Stimulated activated naive B cell treated with anti-CD40 and anti-IgM and Interleukin-4, amounts not matched to agents 10 μg/mL and 1 μg/mL and 100 μg/mL, for 72 hours (primary cell): ENCODE measurements around the gene PRAMEF18.
"Not testable (repeated sequence)": the region's sequence is repeated elsewhere in the genome, so short reads cannot be mapped to it uniquely, and the experiment has no call there.

ENCODE experiments used
- ATAC-seq, 2 donors: fragments of 150-1000 bp; cut with Tn5 transposase; replicated peaks; 2 replicates each; pipeline ENCODE4 v1.10.0; 2021; ENCODE audit warnings: moderate library complexity in 1 of 2
- DNase-seq: peaks from one replicate; pipeline ENCODE4 v3.0.0; 2021
- H3K27ac Mint-ChIP-seq: one replicate; pipeline ENCODE4 v1.8.0; 2022; ENCODE audit warnings: mild to moderate bottlenecking, mixed read lengths
- H3K27me3 Mint-ChIP-seq, 2 donors: one replicate each; pipeline ENCODE4 v1.8.0; 2022; ENCODE audit warnings: mixed read lengths in 2 of 2
- H3K36me3 Mint-ChIP-seq, 2 donors: one replicate each; pipeline ENCODE4 v1.8.0; 2022; ENCODE audit warnings: mixed read lengths in 2 of 2, mild to moderate bottlenecking in 1 of 2
- H3K4me1 Mint-ChIP-seq, 2 donors: one replicate each; pipeline ENCODE4 v1.8.0; 2022; ENCODE audit warnings: mixed read lengths in 2 of 2, mild to moderate bottlenecking in 1 of 2
- H3K4me3 Mint-ChIP-seq, 2 donors: one replicate each; pipeline ENCODE4 v1.8.0; 2022; ENCODE audit warnings: mild to moderate bottlenecking in 2 of 2, mixed read lengths in 2 of 2, moderate library complexity in 1 of 2
- H3K9me3 Mint-ChIP-seq, 2 donors: one replicate each; pipeline ENCODE4 v1.8.0; 2022; ENCODE audit warnings: mixed read lengths in 2 of 2, mild to moderate bottlenecking in 1 of 2

Gene PRAMEF18

GRCh38 chr1:13225675-13226204, at the start of gene PRAMEF18:
Gene PRAMEF18, minus strand, starts transcription at chr1:13226154. Its CDS starts 48 bp downstream, at chr1:13226106.
- not testable (repeated sequence) for H3K36me3 Mint-ChIP-seq, H3K4me1 Mint-ChIP-seq, DNase-seq, H3K9me3 Mint-ChIP-seq, H3K4me3 Mint-ChIP-seq, ATAC-seq, H3K27ac Mint-ChIP-seq
- H3K27me3 Mint-ChIP-seq, result peaks cover 0 to 12% of the 10 kb centered on the region in 2 donors

DNA sequence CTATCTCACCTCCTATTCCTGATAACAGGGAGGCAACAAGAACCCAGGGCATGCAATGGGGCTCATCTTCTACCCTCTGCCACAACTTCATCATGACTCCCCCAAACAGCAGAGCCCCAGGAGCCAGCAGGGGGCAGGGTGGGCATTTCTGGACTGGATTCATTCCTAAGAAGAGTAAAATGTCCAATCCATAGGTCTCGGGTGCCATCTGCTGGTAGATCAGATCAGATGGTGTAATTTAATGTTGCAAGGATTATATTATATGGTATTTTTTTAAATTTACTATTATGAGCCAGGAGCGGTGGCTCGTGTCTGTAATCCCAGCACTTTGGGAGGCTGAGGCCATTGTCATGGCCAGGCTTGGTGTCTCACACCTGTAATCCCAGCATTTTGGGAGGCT, 39.2 kb upstream of the PRAMEF18 start:
- H3K4me1 Mint-ChIP-seq, H3K27me3 Mint-ChIP-seq, DNase-seq, H3K4me3 Mint-ChIP-seq, H3K9me3 Mint-ChIP-seq, H3K36me3 Mint-ChIP-seq, H3K27ac Mint-ChIP-seq: not testable (repeated sequence)
- peak; percentile 53 to 61 for ATAC-seq

DNA sequence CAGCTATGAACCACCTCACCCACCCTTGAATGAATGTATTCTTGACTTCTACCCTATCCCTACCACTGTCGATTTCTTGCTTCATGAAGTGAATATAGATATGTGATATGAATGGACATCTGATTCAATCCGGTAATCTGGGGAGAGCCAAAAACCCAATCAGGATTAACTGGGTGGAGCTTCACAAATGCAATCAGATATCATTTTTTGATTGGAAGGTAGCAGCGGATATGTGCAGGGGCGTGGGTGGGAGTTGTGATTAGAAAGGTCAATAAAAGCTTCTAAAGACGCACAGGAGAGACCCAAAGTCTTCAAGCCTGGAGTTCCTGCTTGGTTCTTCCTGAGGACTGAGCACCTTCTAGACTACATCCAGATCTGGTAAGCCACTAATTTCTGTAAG, 27.9 kb upstream of the PRAMEF18 start, which contains the start of gene PRAMEF5:
Gene PRAMEF5, plus strand, starts transcription at position 301 of the 400 bp plus-strand sequence. CDS start 5,071 bp downstream, outside the sequence.
- not testable (repeated sequence) for H3K36me3 Mint-ChIP-seq, DNase-seq, H3K27ac Mint-ChIP-seq, H3K27me3 Mint-ChIP-seq, ATAC-seq, H3K4me3 Mint-ChIP-seq, H3K9me3 Mint-ChIP-seq, H3K4me1 Mint-ChIP-seq

GRCh38 chr1:13247122-13247521, 21.2 kb upstream of the PRAMEF18 start:
- not testable (repeated sequence) for H3K4me3 Mint-ChIP-seq, H3K4me1 Mint-ChIP-seq, H3K36me3 Mint-ChIP-seq, H3K27me3 Mint-ChIP-seq, H3K9me3 Mint-ChIP-seq, ATAC-seq, H3K27ac Mint-ChIP-seq, DNase-seq

- ATAC-seq, H3K4me3 Mint-ChIP-seq, H3K9me3 Mint-ChIP-seq, H3K36me3 Mint-ChIP-seq, H3K27ac Mint-ChIP-seq, H3K4me1 Mint-ChIP-seq, DNase-seq, H3K27me3 Mint-ChIP-seq: not testable (repeated sequence)
Measured at GRCh38 chr1:13246554-13246871, 20.6 kb upstream of the PRAMEF18 start.

- DNase-seq, H3K27me3 Mint-ChIP-seq, H3K9me3 Mint-ChIP-seq, H3K4me3 Mint-ChIP-seq, H3K36me3 Mint-ChIP-seq, H3K27ac Mint-ChIP-seq, ATAC-seq, H3K4me1 Mint-ChIP-seq: not testable (repeated sequence)
Measured at GRCh38 chr1:13245841-13246553, 20.0 kb upstream of the PRAMEF18 start.

- not testable (repeated sequence) for DNase-seq, H3K4me1 Mint-ChIP-seq, H3K27ac Mint-ChIP-seq, H3K27me3 Mint-ChIP-seq, H3K36me3 Mint-ChIP-seq, ATAC-seq, H3K4me3 Mint-ChIP-seq, H3K9me3 Mint-ChIP-seq
Measured at GRCh38 chr1:13243536-13244263, 17.7 kb upstream of the PRAMEF18 start.

- DNase-seq, H3K36me3 Mint-ChIP-seq, H3K27ac Mint-ChIP-seq, H3K4me1 Mint-ChIP-seq, ATAC-seq, H3K27me3 Mint-ChIP-seq, H3K9me3 Mint-ChIP-seq, H3K4me3 Mint-ChIP-seq: not testable (repeated sequence)
Measured at GRCh38 chr1:13239633-13240032, 13.7 kb upstream of the PRAMEF18 start.

- H3K27me3 Mint-ChIP-seq, H3K4me1 Mint-ChIP-seq, H3K9me3 Mint-ChIP-seq, DNase-seq, H3K4me3 Mint-ChIP-seq, H3K36me3 Mint-ChIP-seq, ATAC-seq, H3K27ac Mint-ChIP-seq: not testable (repeated sequence)
Measured at GRCh38 chr1:13237572-13237971, 11.6 kb upstream of the PRAMEF18 start.

- not testable (repeated sequence) for H3K36me3 Mint-ChIP-seq, H3K9me3 Mint-ChIP-seq, DNase-seq, H3K4me3 Mint-ChIP-seq, H3K27me3 Mint-ChIP-seq, ATAC-seq, H3K27ac Mint-ChIP-seq, H3K4me1 Mint-ChIP-seq
Measured at GRCh38 chr1:13234057-13234456, 8.1 kb upstream of the PRAMEF18 start.

DNA sequence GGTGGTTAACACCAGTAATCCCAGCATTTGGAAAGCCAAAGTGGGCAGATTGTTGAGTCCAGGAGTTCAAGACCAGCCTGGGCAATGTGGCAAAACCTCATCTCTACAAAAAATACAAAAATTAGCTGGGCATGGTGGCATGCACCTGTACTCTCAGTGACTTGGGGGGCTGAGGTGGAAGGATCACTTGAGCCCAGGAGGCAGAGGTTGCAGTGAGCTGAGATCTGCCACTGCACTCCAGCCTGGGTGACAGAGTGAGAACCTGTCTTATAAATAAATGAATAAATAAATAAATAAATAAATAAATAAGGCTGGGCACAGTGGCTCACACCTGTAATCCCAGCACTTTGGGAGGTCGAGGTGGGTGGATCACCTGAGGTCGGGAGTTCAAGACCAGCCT, 6.1 kb upstream of the PRAMEF18 start:
- H3K36me3 Mint-ChIP-seq, H3K4me1 Mint-ChIP-seq, H3K27ac Mint-ChIP-seq, H3K27me3 Mint-ChIP-seq, H3K9me3 Mint-ChIP-seq, ATAC-seq, DNase-seq, H3K4me3 Mint-ChIP-seq: not testable (repeated sequence)

DNA sequence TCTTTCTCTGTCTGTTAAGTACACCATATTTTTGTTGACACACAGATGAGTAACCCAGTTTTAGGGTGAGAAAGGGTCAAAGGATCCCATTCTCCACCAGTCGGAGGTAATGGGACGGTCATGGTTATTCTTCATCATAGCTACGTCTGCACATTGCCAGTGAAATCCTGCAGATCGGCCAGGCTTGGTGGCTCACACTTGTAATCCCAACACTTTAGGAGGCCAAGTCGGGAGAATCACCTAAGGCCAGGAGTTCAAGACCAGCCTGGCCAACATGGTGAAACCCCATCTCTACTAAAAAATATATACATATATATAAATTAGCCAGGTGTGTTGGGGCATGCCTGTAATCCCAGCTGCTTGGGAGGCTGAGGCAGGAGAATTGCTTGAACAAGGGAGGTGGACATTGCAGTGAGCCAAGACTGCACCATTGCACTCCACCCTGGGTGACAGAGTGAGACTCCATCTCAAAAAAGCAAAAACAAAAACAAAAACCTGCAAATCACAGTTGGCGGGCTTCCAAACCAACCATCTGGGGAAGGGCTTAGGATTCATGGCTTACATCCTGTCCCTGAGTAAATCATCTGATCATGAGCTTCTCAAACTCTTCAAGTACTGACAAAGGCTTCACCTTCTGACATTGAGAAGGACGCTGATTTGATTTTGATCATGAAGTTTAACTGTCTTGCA, 5.3 kb upstream of the PRAMEF18 start:
- not testable (repeated sequence) for DNase-seq, H3K27ac Mint-ChIP-seq, ATAC-seq, H3K4me3 Mint-ChIP-seq, H3K36me3 Mint-ChIP-seq, H3K27me3 Mint-ChIP-seq, H3K9me3 Mint-ChIP-seq, H3K4me1 Mint-ChIP-seq

- not testable (repeated sequence) for H3K36me3 Mint-ChIP-seq, DNase-seq, H3K27ac Mint-ChIP-seq, H3K4me1 Mint-ChIP-seq, ATAC-seq, H3K4me3 Mint-ChIP-seq, H3K9me3 Mint-ChIP-seq, H3K27me3 Mint-ChIP-seq
Measured at GRCh38 chr1:13230601-13231000, 4.6 kb upstream of the PRAMEF18 start.

DNA sequence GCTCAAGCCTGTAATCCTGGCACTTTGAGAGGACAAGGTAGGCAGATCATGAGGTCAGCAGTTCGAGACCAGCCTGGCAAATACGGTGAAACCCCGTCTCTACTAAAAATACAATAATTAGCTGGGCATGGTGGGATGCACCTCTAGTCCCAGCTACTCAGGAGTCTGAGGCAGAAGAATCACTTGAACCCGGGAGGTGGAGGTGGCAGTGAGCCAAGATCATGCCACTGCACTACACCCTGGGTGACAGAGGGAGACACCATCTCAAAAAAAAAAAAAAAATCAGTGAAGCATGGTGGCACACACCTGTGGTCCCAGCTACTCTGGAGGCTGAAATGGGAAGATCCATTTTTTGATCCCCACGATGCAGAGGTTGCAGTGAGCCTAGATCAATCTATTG, 4.1 kb upstream of the PRAMEF18 start:
- H3K4me1 Mint-ChIP-seq, H3K36me3 Mint-ChIP-seq, H3K9me3 Mint-ChIP-seq, H3K27me3 Mint-ChIP-seq, H3K27ac Mint-ChIP-seq, ATAC-seq, DNase-seq, H3K4me3 Mint-ChIP-seq: not testable (repeated sequence)
